ENCODE data around the gene CD320.

The CD320 gene

GRCh38 chr19:8310342-8311055 lies 2.3 kb upstream of the CD320 start:
- no peak for DNase-seq (ENCODE audit: low spot score)
- TF ChIP-seq, protein P1, sequence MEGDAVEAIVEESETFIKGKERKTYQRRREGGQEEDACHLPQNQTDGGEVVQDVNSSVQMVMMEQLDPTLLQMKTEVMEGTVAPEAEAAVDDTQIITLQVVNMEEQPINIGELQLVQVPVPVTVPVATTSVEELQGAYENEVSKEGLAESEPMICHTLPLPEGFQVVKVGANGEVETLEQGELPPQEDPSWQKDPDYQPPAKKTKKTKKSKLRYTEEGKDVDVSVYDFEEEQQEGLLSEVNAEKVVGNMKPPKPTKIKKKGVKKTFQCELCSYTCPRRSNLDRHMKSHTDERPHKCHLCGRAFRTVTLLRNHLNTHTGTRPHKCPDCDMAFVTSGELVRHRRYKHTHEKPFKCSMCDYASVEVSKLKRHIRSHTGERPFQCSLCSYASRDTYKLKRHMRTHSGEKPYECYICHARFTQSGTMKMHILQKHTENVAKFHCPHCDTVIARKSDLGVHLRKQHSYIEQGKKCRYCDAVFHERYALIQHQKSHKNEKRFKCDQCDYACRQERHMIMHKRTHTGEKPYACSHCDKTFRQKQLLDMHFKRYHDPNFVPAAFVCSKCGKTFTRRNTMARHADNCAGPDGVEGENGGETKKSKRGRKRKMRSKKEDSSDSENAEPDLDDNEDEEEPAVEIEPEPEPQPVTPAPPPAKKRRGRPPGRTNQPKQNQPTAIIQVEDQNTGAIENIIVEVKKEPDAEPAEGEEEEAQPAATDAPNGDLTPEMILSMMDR (IDR thresholded peaks at IDR 0.05; ENCODE audit: extremely low read depth, missing control alignments): no peak

- TF ChIP-seq, protein P1 (IDR thresholded peaks at IDR 0.05; ENCODE audit: extremely low read depth, missing control alignments): no peak
- DNase-seq (ENCODE audit: low spot score): no peak
These were observed 733 bp upstream of the CD320 start for GRCh38 chr19:8308891-8309291.

- TF ChIP-seq, protein P1 (IDR thresholded peaks at IDR 0.05; ENCODE audit: extremely low read depth, missing control alignments): no peak
- no peak for DNase-seq (ENCODE audit: low spot score)
These were observed 676 bp downstream of the CD320 start for GRCh38 chr19:8307400-8307964.

- DNase-seq (ENCODE audit: low spot score): no peak
- TF ChIP-seq, protein P1 (IDR thresholded peaks at IDR 0.05; ENCODE audit: extremely low read depth, missing control alignments): no peak
These were observed 1.7 kb downstream of the CD320 start for GRCh38 chr19:8306235-8307054.

DNA sequence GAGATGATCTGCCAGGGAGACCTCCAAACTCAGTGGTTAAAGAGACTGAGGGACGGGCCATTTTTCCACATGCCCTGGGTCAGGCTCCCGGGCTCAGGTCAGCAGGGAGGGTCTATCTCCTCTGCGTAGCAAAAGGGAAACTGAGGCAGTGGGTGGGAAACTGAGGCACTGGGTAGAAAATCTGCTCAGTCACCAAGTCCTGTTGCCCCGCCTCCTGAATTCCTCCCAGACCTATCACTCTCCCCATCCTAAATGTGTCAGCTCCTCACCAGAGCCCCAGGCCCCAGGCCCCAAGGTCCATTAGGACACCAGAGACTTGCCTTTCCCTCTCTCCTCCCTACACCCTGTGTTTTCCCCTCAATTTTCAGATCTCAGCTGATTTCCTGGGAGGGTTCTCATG lies 2.4 kb downstream of the CD320 start:
- no peak for DNase-seq (ENCODE audit: low spot score)
- TF ChIP-seq, protein P1 (IDR thresholded peaks at IDR 0.05; ENCODE audit: extremely low read depth, missing control alignments): no peak

GRCh38 chr19:8304841-8305621 lies 3.1 kb downstream of the CD320 start:
- DNase-seq (ENCODE audit: low spot score): no peak
- TF ChIP-seq, protein P1 (IDR thresholded peaks at IDR 0.05; ENCODE audit: extremely low read depth, missing control alignments): no peak
